Thyroid gland (tissue), 4 donors: ENCODE measurements around the gene DMAC2L. TPM values are rescaled to one million over a fixed set of nuclear protein-coding genes. Genes with fewer than 3 reads are reported as not detected.

Source experiments
- DNase-seq, 2 donors: peaks; one replicate each; pipeline ENCODE4 v3.0.0-alpha.2; 2019
- H3K27ac ChIP-seq, 3 donors: fragments of 200-600 bp; sonication (generic); 1 replicate in 2 of 3; 2 replicates in 1 of 3; pipeline ENCODE4 v1.5.1; 2016 to 2019; ENCODE audit warnings: mild to moderate bottlenecking in 1 of 3, moderate library complexity in 1 of 3
- H3K27me3 ChIP-seq: fragments of 200-600 bp; sonication (generic); one replicate; pipeline ENCODE4 v1.5.1; 2019
- H3K36me3 ChIP-seq, 2 donors: fragments of 200-600 bp; sonication (generic); one replicate each; pipeline ENCODE4 v1.5.1; 2016 to 2019
- H3K4me1 ChIP-seq, 2 donors: fragments of 200-600 bp; sonication (generic); one replicate each; pipeline ENCODE4 v1.5.1; 2017 to 2019
- H3K4me3 ChIP-seq, 3 donors: fragments of 200-600 bp; sonication (generic); replicated peaks in 1 of 3; 1 replicate in 2 of 3; 2 replicates in 1 of 3; pipeline ENCODE4 v1.5.1; 2016; ENCODE audit warnings: mild to moderate bottlenecking in 1 of 3
- H3K9me3 ChIP-seq: fragments of 200-600 bp; sonication (generic); one replicate; pipeline ENCODE4 v1.5.1; 2017
- CTCF ChIP-seq, 6 experiments: fragments of 200-600 bp in 3 of 6; fragments of 450-650 bp in 3 of 6; sonication (generic) in 3 of 6; IDR thresholded peaks; one replicate each; pipeline ENCODE4 v1.5.1; 2016 to 2019; ENCODE audit warnings: antibody characterized with exemption in 6 of 6, mild to moderate bottlenecking in 2 of 6, inconsistent platforms in 1 of 6, moderate library complexity in 1 of 6
- POLR2A ChIP-seq, 2 donors: fragments of 450-650 bp; IDR thresholded peaks; one replicate each; pipeline ENCODE4 v1.6.1; 2017; ENCODE audit warnings: antibody characterized with exemption in 2 of 2, mild to moderate bottlenecking in 2 of 2, moderate library complexity in 1 of 2
- WGBS, 2 donors: methylation state at CpG; one replicate each; pipeline ENCODE4 v1.1.5; 2017; 5-methylcytosine and 5-hydroxymethylcytosine counted together
- intact Hi-C: fragments of 100-400 bp; cut with DNase I; formaldehyde crosslinking; loops from one replicate; pipeline ENCODE4 v1.15.1; 2023
- total RNA-seq, 4 donors: library from RNA; depleted of rRNA; stranded (reverse); fragments of >200 nt; gene quantifications; one replicate each; pipeline ENCODE4 v1.2.3, GENCODE V29; 2016

DMAC2L gene
- total RNA-seq, 4 donors from 2014 or later = 15.2 to 44.2 (median 32.8) TPM

- 96% methylated on average over 8 of the region's 8 CpGs for WGBS, 2 donors
- Histone ChIP-seq H3K27ac (peak overlapping the region; percentile 63 to 90 (median 77)), H3K4me1 (peaks cover 20 to 23% of the 10 kb centered on the region in 2 donors), H3K36me3 (peaks cover 4 to 12% of the 10 kb centered on the region in 2 donors), H3K9me3 (no peaks in the 10 kb centered on the region), H3K27me3 (no peaks in the 10 kb centered on the region), H3K4me3 (no peak overlapping the region)
- TF ChIP-seq POLR2A (IDR thresholded peaks at IDR 0.05) (no peak), CTCF (IDR thresholded peaks at IDR 0.05) (no peak)
- no peak for DNase-seq
- intact Hi-C loops = no loop called here
Measured at GRCh38 chr14:50334211-50334610, 22.1 kb downstream of the DMAC2L start.

- TF ChIP-seq POLR2A (IDR thresholded peaks at IDR 0.05) = peak in 1 of 2 donors; percentile 76
- TF ChIP-seq CTCF (IDR thresholded peaks at IDR 0.05) = peak in 4 of 6 experiments; percentile 9 to 47 (median 24)
- intact Hi-C loops = no loop called here
- DNase-seq = peak; percentile 84 to 92
- Histone ChIP-seq H3K4me3 (no peak overlapping the region), H3K9me3 (no peaks in the 10 kb centered on the region), H3K27me3 (no peaks in the 10 kb centered on the region), H3K4me1 (peaks cover 20 to 23% of the 10 kb centered on the region in 2 donors), H3K27ac (peak overlapping the region; percentile 63 to 90 (median 77)), H3K36me3 (peaks cover 0 to 4% of the 10 kb centered on the region in 2 donors)
- 11 to 15% methylated on average over 7 of the region's 7 CpGs for WGBS, 2 donors
Measured at GRCh38 chr14:50335389-50335788, 23.3 kb downstream of the DMAC2L start.

- intact Hi-C loops = no loop called here
- 36 to 53% methylated on average over 7 of the region's 7 CpGs for WGBS, 2 donors
- TF ChIP-seq POLR2A (IDR thresholded peaks at IDR 0.05) (no peak), CTCF (IDR thresholded peaks at IDR 0.05) (no peak)
- H3K27me3 ChIP-seq = no peaks in the 10 kb centered on the region
- H3K36me3 ChIP-seq = peaks cover 0 to 3% of the 10 kb centered on the region in 2 donors
- H3K9me3 ChIP-seq = no peaks in the 10 kb centered on the region
- DNase-seq = peak; percentile 18 to 32
- peaks cover 20 to 23% of the 10 kb centered on the region in 2 donors for H3K4me1 ChIP-seq
- peak overlapping the region; percentile 63 to 90 (median 77) for H3K27ac ChIP-seq
- H3K4me3 ChIP-seq = no peak overlapping the region
Measured at GRCh38 chr14:50335989-50336824, 24.1 kb downstream of the DMAC2L start.

- Histone ChIP-seq H3K27ac (no peak overlapping the region), H3K27me3 (no peaks in the 10 kb centered on the region), H3K9me3 (no peaks in the 10 kb centered on the region), H3K36me3 (no peaks in the 10 kb centered on the region), H3K4me1 (peaks cover 25 to 38% of the 10 kb centered on the region in 2 donors), H3K4me3 (no peak overlapping the region)
- WGBS, 2 donors = 97 to 100% methylated on average over 1 to 2 of the region's 2 CpGs
- TF ChIP-seq CTCF (IDR thresholded peaks at IDR 0.05) (no peak), POLR2A (IDR thresholded peaks at IDR 0.05) (no peak)
- DNase-seq = no peak
- intact Hi-C loops = no loop called here
Measured at GRCh38 chr14:50338587-50338986, 26.5 kb downstream of the DMAC2L start.

GRCh38 chr14:50339178-50339804 is 27.2 kb downstream of the DMAC2L start:
- Histone ChIP-seq H3K4me3 (no peak overlapping the region), H3K9me3 (no peaks in the 10 kb centered on the region), H3K27me3 (no peaks in the 10 kb centered on the region), H3K27ac (peak overlapping the region in 1 of 3 donors; percentile 18), H3K4me1 (peaks cover 29 to 40% of the 10 kb centered on the region in 2 donors), H3K36me3 (no peaks in the 10 kb centered on the region)
- DNase-seq = no peak
- no peak for TF ChIP-seq CTCF (IDR thresholded peaks at IDR 0.05)
- intact Hi-C loops = no loop called here
- WGBS, 2 donors = 70 to 78% methylated on average over 3 of the region's 3 CpGs
